Panc1 (cell line): ENCODE measurements around the gene SMOC2.

Source experiments
- CTCF ChIP-seq: fragments of 450-650 bp; IDR thresholded peaks from 2 replicates; pipeline ENCODE4 v1.5.1; 2017; ENCODE audit warnings: mild to moderate bottlenecking
- POLR2AphosphoS5 ChIP-seq: IDR thresholded peaks from 2 replicates; pipeline ENCODE4 v1.6.1; 2012; ENCODE audit warnings: mild to moderate bottlenecking, low read depth, low read length, moderate library complexity
- REST ChIP-seq, 2 experiments: IDR thresholded peaks; 2 replicates each; pipeline ENCODE4 v1.6.1; 2011 to 2012; ENCODE audit warnings: low read depth in 2 of 2, control low read depth in 1 of 2, low read length in 1 of 2, mild to moderate bottlenecking in 1 of 2, moderate library complexity in 1 of 2; ENCODE audit not compliant: insufficient read depth in 1 of 2
- SIN3A ChIP-seq: IDR thresholded peaks from 2 replicates; pipeline ENCODE4 v1.6.1; 2012; ENCODE audit warnings: low read depth, mild to moderate bottlenecking, low read length, moderate library complexity, borderline replicate concordance; ENCODE audit not compliant: insufficient read depth
- TCF7L2 ChIP-seq: IDR thresholded peaks from 2 replicates; pipeline ENCODE4 v1.6.1; 2011; ENCODE audit warnings: mild to moderate bottlenecking, low read depth, low read length, inconsistent platforms

- TF ChIP-seq CTCF (no peak), POLR2AphosphoS5 (no peak), TCF7L2 (no peak), REST (IDR thresholded peaks at IDR 0.05; ENCODE audit: insufficient read depth in 1 of 2, low read depth in 2 of 2, low read length in 1 of 2) (no peak), SIN3A (no peak)
Measured at GRCh38 chr6:168608113-168608400, 167.1 kb downstream of the SMOC2 start.
